ENCODE measurements around the gene CTTN. TPM values are rescaled to one million over a fixed set of nuclear protein-coding genes. Genes with fewer than 3 reads are reported as not detected.
A peak's percentile ranks its signal among the peaks of the same experiment; 100 is the strongest.

CTTN gene
- total RNA-seq, 1 donor from 2014 or later = 296 TPM

GRCh38 chr11:70455354-70455753 lies 57.0 kb downstream of the CTTN start:
- H3K27me3 Mint-ChIP-seq (ENCODE audit: unreplicated experiment) = peaks cover 6% of the 10 kb centered on the region
- H3K9me3 Mint-ChIP-seq (ENCODE audit: unreplicated experiment) = peaks cover 5% of the 10 kb centered on the region
- H3K4me1 Mint-ChIP-seq (ENCODE audit: low read depth, unreplicated experiment) = peaks cover 21% of the 10 kb centered on the region
- peak overlapping the region; percentile 98 for H3K27ac Mint-ChIP-seq (ENCODE audit: unreplicated experiment)
- no peak overlapping the region for H3K4me3 Mint-ChIP-seq (ENCODE audit: unreplicated experiment)
- H3K36me3 Mint-ChIP-seq (ENCODE audit: unreplicated experiment) = no peaks in the 10 kb centered on the region
- no peak for TF ChIP-seq CTCF (IDR thresholded peaks at IDR 0.05; ENCODE audit: partially characterized antibody, unreplicated experiment)
- no peak for DNase-seq

GRCh38 chr11:70456921-70457532 lies 58.7 kb downstream of the CTTN start:
- Mint-ChIP-seq H3K4me1 (ENCODE audit: low read depth, unreplicated experiment) (peaks cover 32% of the 10 kb centered on the region), H3K36me3 (ENCODE audit: unreplicated experiment) (no peaks in the 10 kb centered on the region), H3K27me3 (ENCODE audit: unreplicated experiment) (peaks cover 3% of the 10 kb centered on the region), H3K9me3 (ENCODE audit: unreplicated experiment) (peaks cover 5% of the 10 kb centered on the region), H3K4me3 (ENCODE audit: unreplicated experiment) (no peak overlapping the region), H3K27ac (ENCODE audit: unreplicated experiment) (peak overlapping the region; percentile 88)
- TF ChIP-seq CTCF (IDR thresholded peaks at IDR 0.05; ENCODE audit: partially characterized antibody, unreplicated experiment) = no peak
- DNase-seq = no peak

- H3K27me3 Mint-ChIP-seq (ENCODE audit: unreplicated experiment) = peaks cover 4% of the 10 kb centered on the region
- no peaks in the 10 kb centered on the region for H3K36me3 Mint-ChIP-seq (ENCODE audit: unreplicated experiment)
- peaks cover 34% of the 10 kb centered on the region for H3K4me1 Mint-ChIP-seq (ENCODE audit: low read depth, unreplicated experiment)
- no peak overlapping the region for H3K4me3 Mint-ChIP-seq (ENCODE audit: unreplicated experiment)
- peaks cover 5% of the 10 kb centered on the region for H3K9me3 Mint-ChIP-seq (ENCODE audit: unreplicated experiment)
- no peak overlapping the region for H3K27ac Mint-ChIP-seq (ENCODE audit: unreplicated experiment)
- no peak for DNase-seq
- TF ChIP-seq CTCF (IDR thresholded peaks at IDR 0.05; ENCODE audit: partially characterized antibody, unreplicated experiment) = no peak
Observed at GRCh38 chr11:70458736-70459135, 60.4 kb downstream of the CTTN start.

- Mint-ChIP-seq H3K4me3 (ENCODE audit: unreplicated experiment) (no peak overlapping the region), H3K27me3 (ENCODE audit: unreplicated experiment) (peaks cover 4% of the 10 kb centered on the region), H3K4me1 (ENCODE audit: low read depth, unreplicated experiment) (peaks cover 37% of the 10 kb centered on the region), H3K36me3 (ENCODE audit: unreplicated experiment) (no peaks in the 10 kb centered on the region), H3K27ac (ENCODE audit: unreplicated experiment) (no peak overlapping the region), H3K9me3 (ENCODE audit: unreplicated experiment) (peaks cover 5% of the 10 kb centered on the region)
- TF ChIP-seq CTCF (IDR thresholded peaks at IDR 0.05; ENCODE audit: partially characterized antibody, unreplicated experiment) = no peak
- DNase-seq = no peak
Observed at GRCh38 chr11:70460111-70460510, 61.8 kb downstream of the CTTN start.

GRCh38 chr11:70460964-70461363 lies 62.6 kb downstream of the CTTN start:
- Mint-ChIP-seq H3K27ac (ENCODE audit: unreplicated experiment) (peak overlapping the region; percentile 45), H3K27me3 (ENCODE audit: unreplicated experiment) (peaks cover 4% of the 10 kb centered on the region), H3K4me1 (ENCODE audit: low read depth, unreplicated experiment) (peaks cover 35% of the 10 kb centered on the region), H3K36me3 (ENCODE audit: unreplicated experiment) (no peaks in the 10 kb centered on the region), H3K4me3 (ENCODE audit: unreplicated experiment) (peak overlapping the region; percentile 34), H3K9me3 (ENCODE audit: unreplicated experiment) (peaks cover 2% of the 10 kb centered on the region)
- no peak for TF ChIP-seq CTCF (IDR thresholded peaks at IDR 0.05; ENCODE audit: partially characterized antibody, unreplicated experiment)
- no peak for DNase-seq

All from glutamatergic neuron (in vitro differentiated cells).